ENCODE measurements around the gene ATXN1. TPM values are rescaled to one million over a fixed set of nuclear protein-coding genes. Genes with fewer than 3 reads are reported as not detected.

The ATXN1 gene
- total RNA-seq, 1 experiment from 2014 or later, result 5.6 TPM

- Histone ChIP-seq H2BK15ac (ENCODE audit: low read depth, low read length) (no peak overlapping the region), H3K9me3 (ENCODE audit: control insufficient read depth, low read depth, low read length) (no peaks in the 10 kb centered on the region), H4K5ac (ENCODE audit: insufficient read length, low read depth, low read length) (no peak overlapping the region), H3K14ac (ENCODE audit: insufficient read depth, low read length) (no peak overlapping the region), H2AFZ (ENCODE audit: low read length) (no peak overlapping the region), H2BK120ac (ENCODE audit: low read depth, low read length, poor library complexity, severe bottlenecking) (no peak overlapping the region), H3K79me1 (ENCODE audit: insufficient read depth, low read depth, low read length, poor library complexity, severe bottlenecking) (no peaks in the 10 kb centered on the region), H3K23ac (ENCODE audit: insufficient read length, low read depth, low read length) (no peak overlapping the region), H3K18ac (ENCODE audit: insufficient read length, low read depth, low read length) (no peak overlapping the region), H3K4ac (ENCODE audit: low read depth, low read length) (no peak overlapping the region), H3K27me3 (ENCODE audit: insufficient read depth, low read length) (peaks cover 2% of the 10 kb centered on the region; the same call in 1 of the 2 replicates), H3K9ac (ENCODE audit: extremely low read depth, insufficient read length, low read length) (no peak overlapping the region), H2AK5ac (ENCODE audit: insufficient read length, low read length) (no peak overlapping the region), H3K23me2 (ENCODE audit: insufficient read length, low read depth, low read length, poor library complexity, severe bottlenecking) (peaks cover 3% of the 10 kb centered on the region), H2BK12ac (ENCODE audit: insufficient read length, low read depth, low read length) (no peak overlapping the region), H3K4me2 (ENCODE audit: insufficient read depth, insufficient read length, low read length) (no peak overlapping the region), H3K79me2 (ENCODE audit: insufficient read depth, low read length) (no peaks in the 10 kb centered on the region), H2BK5ac (ENCODE audit: insufficient read length, low read length) (no peak overlapping the region), H3T11ph (ENCODE audit: low read length) (no peak overlapping the region), H4K20me1 (ENCODE audit: control insufficient read depth, insufficient read depth, insufficient read length) (no peaks in the 10 kb centered on the region), H4K8ac (replicated peaks; ENCODE audit: insufficient read length, low read depth, low read length) (no peak overlapping the region), H3K4me1 (ENCODE audit: insufficient read depth, low read length) (peaks cover 2% of the 10 kb centered on the region; the same call in 1 of the 2 replicates), H3K27ac (ENCODE audit: insufficient read length, low read depth, low read length) (no peak overlapping the region), H4K91ac (ENCODE audit: insufficient read length, low read depth, low read length) (no peak overlapping the region), H2BK20ac (ENCODE audit: low read depth, low read length, poor library complexity, severe bottlenecking) (no peak overlapping the region), H3K56ac (ENCODE audit: insufficient read length, low read depth, low read length) (no peak overlapping the region)
- Mint-ChIP-seq H3K27me3 (ENCODE audit: low read depth) (no peaks in the 10 kb centered on the region), H3K36me3 (ENCODE audit: insufficient read depth in 1 of 3, low read depth in 3 of 3) (no peaks in the 10 kb centered on the region), H3K9me3 (no peaks in the 10 kb centered on the region), H3K27ac (no peak overlapping the region), H3K4me1 (peaks cover 26 to 41% of the 10 kb centered on the region in 2 experiments), H3K4me3 (no peak overlapping the region)
- TF ChIP-seq CTCF (conservative IDR thresholded peaks at IDR 0.05), result no peak
- no CpG with 5 or more reads among the region's 7 CpGs for WGBS (ENCODE audit: extremely low coverage, insufficient read length, low lambda C conversion rate)
- no peak for DNase-seq
These were observed 459.7 kb downstream of the ATXN1 start for GRCh38 chr6:16301511-16301910.
